Glutamatergic neuron (in vitro differentiated cells): ENCODE data around the gene AFF2. TPM values are rescaled to one million over a fixed set of nuclear protein-coding genes. Genes with fewer than 3 reads are reported as not detected.

Experiments
- DNase-seq: peaks from one replicate; pipeline ENCODE4 v3.0.0; 2022
- H3K27ac Mint-ChIP-seq: one replicate; pipeline ENCODE4 v1.8.0; 2020; ENCODE audit warnings: mild to moderate bottlenecking, mixed read lengths, inconsistent platforms; ENCODE audit not compliant: unreplicated experiment
- H3K27me3 Mint-ChIP-seq: one replicate; pipeline ENCODE4 v1.8.0; 2020; ENCODE audit warnings: mild to moderate bottlenecking, moderate library complexity, mixed read lengths, inconsistent platforms; ENCODE audit not compliant: unreplicated experiment
- H3K36me3 Mint-ChIP-seq: one replicate; pipeline ENCODE4 v1.8.0; 2020; ENCODE audit warnings: mild to moderate bottlenecking, mixed read lengths, inconsistent platforms; ENCODE audit not compliant: unreplicated experiment
- H3K4me1 Mint-ChIP-seq: one replicate; pipeline ENCODE4 v1.8.0; 2020; ENCODE audit warnings: mild to moderate bottlenecking, low read depth, mixed read lengths, inconsistent platforms; ENCODE audit not compliant: unreplicated experiment
- H3K4me3 Mint-ChIP-seq: one replicate; pipeline ENCODE4 v1.8.0; 2020; ENCODE audit warnings: mild to moderate bottlenecking, mixed read lengths, inconsistent platforms; ENCODE audit not compliant: unreplicated experiment
- H3K9me3 Mint-ChIP-seq: one replicate; pipeline ENCODE4 v1.8.0; 2020; ENCODE audit warnings: mild to moderate bottlenecking, moderate library complexity, mixed read lengths, inconsistent platforms; ENCODE audit not compliant: unreplicated experiment
- CTCF ChIP-seq: fragments of 200-600 bp; sonication (generic); IDR thresholded peaks from one replicate; pipeline ENCODE4 v1.5.0; 2021; ENCODE audit not compliant: partially characterized antibody, unreplicated experiment
- total RNA-seq: library from RNA; stranded (reverse); fragmentation: NEBNext Ultra II Directional; extraction: Animal tissue kit (Norgen Biotek cat#: 25700); gene quantifications from one replicate; pipeline ENCODE4 v1.2.1, GENCODE V29; 2021; ENCODE audit not compliant: unreplicated experiment

Gene AFF2
- total RNA-seq, 1 donor from 2014 or later, result 12.2 TPM

GRCh38 chrX:148933881-148934280 lies 433.5 kb downstream of the AFF2 start:
- Mint-ChIP-seq H3K36me3 (no peaks in the 10 kb centered on the region), H3K9me3 (no peaks in the 10 kb centered on the region), H3K4me1 (no peaks in the 10 kb centered on the region), H3K27ac (no peak overlapping the region), H3K4me3 (no peak overlapping the region), H3K27me3 (peaks cover 1% of the 10 kb centered on the region)
- DNase-seq, result no peak
- TF ChIP-seq CTCF, result no peak

- no peak overlapping the region for H3K4me3 Mint-ChIP-seq
- no peaks in the 10 kb centered on the region for H3K4me1 Mint-ChIP-seq
- H3K36me3 Mint-ChIP-seq, result no peaks in the 10 kb centered on the region
- DNase-seq, result no peak
- no peaks in the 10 kb centered on the region for H3K9me3 Mint-ChIP-seq
- peaks cover 1% of the 10 kb centered on the region for H3K27me3 Mint-ChIP-seq
- no peak overlapping the region for H3K27ac Mint-ChIP-seq
- no peak for TF ChIP-seq CTCF
Measured at GRCh38 chrX:148938348-148938747, 437.9 kb downstream of the AFF2 start.

- TF ChIP-seq CTCF, result no peak
- no peak overlapping the region for H3K27ac Mint-ChIP-seq
- no peak overlapping the region for H3K4me3 Mint-ChIP-seq
Measured at GRCh38 chrX:148940411-148940996, 440.1 kb downstream of the AFF2 start.

GRCh38 chrX:148942754-148943153 lies 442.3 kb downstream of the AFF2 start:
- Mint-ChIP-seq H3K4me3 (no peak overlapping the region), H3K27ac (no peak overlapping the region), H3K27me3 (no peaks in the 10 kb centered on the region), H3K9me3 (no peaks in the 10 kb centered on the region), H3K36me3 (no peaks in the 10 kb centered on the region), H3K4me1 (no peaks in the 10 kb centered on the region)
- TF ChIP-seq CTCF, result no peak
- DNase-seq, result no peak

More at GRCh38 chrX:148940411-148940996, 440.1 kb downstream of the AFF2 start:
- no peaks in the 10 kb centered on the region for H3K9me3 Mint-ChIP-seq
- no peaks in the 10 kb centered on the region for H3K4me1 Mint-ChIP-seq
- H3K27me3 Mint-ChIP-seq, result no peaks in the 10 kb centered on the region
- no peak for DNase-seq
- H3K36me3 Mint-ChIP-seq, result no peaks in the 10 kb centered on the region

GRCh38 chrX:148947399-148947975 lies 447.1 kb downstream of the AFF2 start:
- H3K4me3 Mint-ChIP-seq, result no peak overlapping the region
- no peak for TF ChIP-seq CTCF
- H3K36me3 Mint-ChIP-seq, result no peaks in the 10 kb centered on the region
- H3K9me3 Mint-ChIP-seq, result no peaks in the 10 kb centered on the region
- DNase-seq, result no peak
- no peaks in the 10 kb centered on the region for H3K27me3 Mint-ChIP-seq
- H3K27ac Mint-ChIP-seq, result no peak overlapping the region
- no peaks in the 10 kb centered on the region for H3K4me1 Mint-ChIP-seq
